ENCODE data around the gene IKBKE. TPM values are rescaled to one million over a fixed set of nuclear protein-coding genes. Genes with fewer than 3 reads are reported as not detected.

The IKBKE gene
- total RNA-seq, 1 experiment from 2014 or later: 6.6 TPM

GRCh38 chr1:206421616-206422340, 48.5 kb upstream of the IKBKE start:
- no peak overlapping the region for H3K18ac ChIP-seq (ENCODE audit: insufficient read length, low read depth, low read length)
- H2AFZ ChIP-seq (ENCODE audit: low read length): no peak overlapping the region
- H3K9me3 ChIP-seq (ENCODE audit: control insufficient read depth, low read depth, low read length): no peaks in the 10 kb centered on the region
- no peak overlapping the region for H2BK20ac ChIP-seq (ENCODE audit: low read depth, low read length, poor library complexity, severe bottlenecking)
- no peak overlapping the region for H3K14ac ChIP-seq (ENCODE audit: insufficient read depth, low read length)
- H3K9ac ChIP-seq (ENCODE audit: extremely low read depth, insufficient read length, low read length): no peak overlapping the region
- H2BK5ac ChIP-seq (ENCODE audit: insufficient read length, low read length): no peak overlapping the region
- H4K8ac ChIP-seq (replicated peaks; ENCODE audit: insufficient read length, low read depth, low read length): no peak overlapping the region
- no peak overlapping the region for H4K91ac ChIP-seq (ENCODE audit: insufficient read length, low read depth, low read length)
- no peaks in the 10 kb centered on the region for H3K4me1 ChIP-seq (ENCODE audit: insufficient read depth, low read length)
- H3K23me2 ChIP-seq (ENCODE audit: insufficient read length, low read depth, low read length, poor library complexity, severe bottlenecking): no peaks in the 10 kb centered on the region
- WGBS (ENCODE audit: extremely low coverage, insufficient read length, low lambda C conversion rate): no CpG with 5 or more reads among the region's 11 CpGs
- no peak overlapping the region for H3K4me3 Mint-ChIP-seq
- DNase-seq: no peak
- H3K27ac ChIP-seq (ENCODE audit: insufficient read length, low read depth, low read length): no peak overlapping the region
- H3K27ac Mint-ChIP-seq: no peak overlapping the region
- H3K9me3 Mint-ChIP-seq: no peaks in the 10 kb centered on the region
- no peaks in the 10 kb centered on the region for H3K79me2 ChIP-seq (ENCODE audit: insufficient read depth, low read length)
- H4K20me1 ChIP-seq (ENCODE audit: control insufficient read depth, insufficient read depth, insufficient read length): no peaks in the 10 kb centered on the region
- no peaks in the 10 kb centered on the region for H3K27me3 Mint-ChIP-seq (ENCODE audit: low read depth)
- no peak overlapping the region for H3K4me2 ChIP-seq (ENCODE audit: insufficient read depth, insufficient read length, low read length)
- TF ChIP-seq CTCF (conservative IDR thresholded peaks at IDR 0.05): no peak
- no peak overlapping the region for H2BK15ac ChIP-seq (ENCODE audit: low read depth, low read length)
- H3K23ac ChIP-seq (ENCODE audit: insufficient read length, low read depth, low read length): no peak overlapping the region
- no peak overlapping the region for H2AK5ac ChIP-seq (ENCODE audit: insufficient read length, low read length)
- H3K36me3 Mint-ChIP-seq (ENCODE audit: insufficient read depth in 1 of 3, low read depth in 3 of 3): peaks cover 2 to 19% (median 18%) of the 10 kb centered on the region in 3 experiments; a peak in 6 of 7 replicates
- H3T11ph ChIP-seq (ENCODE audit: low read length): no peak overlapping the region
- H3K79me1 ChIP-seq (ENCODE audit: insufficient read depth, low read depth, low read length, poor library complexity, severe bottlenecking): no peaks in the 10 kb centered on the region
- no peak overlapping the region for H3K56ac ChIP-seq (ENCODE audit: insufficient read length, low read depth, low read length)
- no peak overlapping the region for H4K5ac ChIP-seq (ENCODE audit: insufficient read length, low read depth, low read length)
- H3K4ac ChIP-seq (ENCODE audit: low read depth, low read length): no peak overlapping the region
- H2BK12ac ChIP-seq (ENCODE audit: insufficient read length, low read depth, low read length): no peak overlapping the region
- peaks cover 0 to 3% of the 10 kb centered on the region in 2 experiments; a peak in 3 of 4 replicates for H3K4me1 Mint-ChIP-seq
- no peaks in the 10 kb centered on the region for H3K27me3 ChIP-seq (ENCODE audit: insufficient read depth, low read length)
- no peak overlapping the region for H2BK120ac ChIP-seq (ENCODE audit: low read depth, low read length, poor library complexity, severe bottlenecking)

Measured in H9 (cell line).